T-cell (primary cell): ENCODE results near the gene C2orf92. TPM values are rescaled to one million over a fixed set of nuclear protein-coding genes. Genes with fewer than 3 reads are reported as not detected.
"Not testable (repeated sequence)": the region's sequence is repeated elsewhere in the genome, so short reads cannot be mapped to it uniquely, and the experiment has no call there.

Source experiments
- ATAC-seq, 4 experiments: fragments of 200-7000 bp in 3 of 4; fragments of 150-1000 bp in 1 of 4; cut with Tn5 transposase; replicated peaks in 1 of 4; 1 replicate in 3 of 4; 2 replicates in 1 of 4; pipeline ENCODE4 v1.10.0; 2021; ENCODE audit warnings: moderate library complexity in 3 of 4, mild to moderate bottlenecking in 2 of 4, moderate number of reproducible peaks in 1 of 4
- CTCF ChIA-PET, 2 donors: fragments of 300-600 bp; sonication (Branson Sonifier 250); formaldehyde crosslinking; loops; one replicate each; lab custom pipeline; 2022; ENCODE audit warnings: antibody characterized with exemption in 2 of 2; lab: Charles Lee
- POLR2A ChIA-PET, 2 donors: fragments of 300-600 bp; sonication (Branson Sonifier 250); formaldehyde crosslinking; loops; one replicate each; lab custom pipeline; 2022; ENCODE audit warnings: antibody characterized with exemption in 2 of 2; lab: Charles Lee
- DNase-seq, 35 experiments: peaks; one replicate each; pipeline versions ENCODE4 v3.0.0 to v3.0.0-alpha.2; 2013 to 2023
- H3K27ac ChIP-seq: one replicate; pipeline ENCODE4 v1.5.1; 2013; ENCODE audit warnings: low read length
- H3K27me3 ChIP-seq, 2 experiments: replicated peaks in 1 of 2; 1 replicate in 1 of 2; 2 replicates in 1 of 2; pipeline versions ENCODE4 v1.6.1 to v1.7.0; 2013; ENCODE audit warnings: low read length in 1 of 2, mixed read lengths in 1 of 2; ENCODE audit not compliant: control insufficient read depth in 2 of 2, insufficient read depth in 2 of 2; ENCODE audit errors: extremely low read depth in 1 of 2
- H3K36me3 ChIP-seq, 2 donors: 1 replicate in 1 of 2; 2 replicates in 1 of 2; pipeline versions ENCODE4 v1.6.1 to v1.7.0; 2013; ENCODE audit warnings: low read length in 1 of 2; ENCODE audit not compliant: control insufficient read depth in 2 of 2, insufficient read depth in 1 of 2; ENCODE audit errors: extremely low read depth in 1 of 2
- H3K4me1 ChIP-seq, 2 experiments: 1 replicate in 1 of 2; 2 replicates in 1 of 2; pipeline versions ENCODE4 v1.6.1 to v1.7.0; 2013; ENCODE audit warnings: low read length in 2 of 2, mixed read lengths in 1 of 2; ENCODE audit not compliant: insufficient read depth in 2 of 2, control insufficient read depth in 1 of 2; ENCODE audit errors: extremely low read depth in 1 of 2
- H3K4me3 ChIP-seq, 2 donors: 1 replicate in 1 of 2; 2 replicates in 1 of 2; pipeline versions ENCODE4 v1.5.1 to v1.7.0; 2013; ENCODE audit warnings: mild to moderate bottlenecking in 2 of 2, low read length in 1 of 2, moderate library complexity in 1 of 2; ENCODE audit not compliant: control insufficient read depth in 1 of 2; ENCODE audit errors: extremely low read depth in 1 of 2
- H3K9me3 ChIP-seq: 2 replicates; pipeline ENCODE4 v1.7.0; 2013
- H3K27ac Mint-ChIP-seq, 2 donors: one replicate each; pipeline ENCODE4 v1.8.0; 2020 to 2021; ENCODE audit warnings: mild to moderate bottlenecking in 2 of 2, mixed read lengths in 2 of 2
- H3K27me3 Mint-ChIP-seq, 2 donors: one replicate each; pipeline ENCODE4 v1.8.0; 2021 to 2022; ENCODE audit warnings: mixed read lengths in 2 of 2
- H3K36me3 Mint-ChIP-seq: one replicate; pipeline ENCODE4 v1.8.0; 2021; ENCODE audit warnings: mixed read lengths
- H3K4me1 Mint-ChIP-seq, 3 donors: one replicate each; pipeline ENCODE4 v1.8.0; 2020 to 2022; ENCODE audit warnings: mixed read lengths in 3 of 3, mild to moderate bottlenecking in 1 of 3
- H3K4me3 Mint-ChIP-seq, 3 donors: one replicate each; pipeline ENCODE4 v1.8.0; 2020 to 2022; ENCODE audit warnings: mild to moderate bottlenecking in 3 of 3, mixed read lengths in 3 of 3, moderate library complexity in 3 of 3
- H3K9me3 Mint-ChIP-seq, 3 donors: one replicate each; pipeline ENCODE4 v1.8.0; 2020 to 2022; ENCODE audit warnings: mixed read lengths in 3 of 3
- WGBS: methylation state at CpG from one replicate; pipeline ENCODE4 v1.1.5; 2013; ENCODE audit warnings: missing lambda C conversion rate; ENCODE audit not compliant: insufficient coverage; 5-methylcytosine and 5-hydroxymethylcytosine counted together
- total RNA-seq, 35 experiments: library from RNA in 6 of 35; stranded (reverse) in 6 of 35; fragments of 120-200 nt in 1 of 35; gene quantifications; one replicate each; pipeline versions ENCODE4 v1.2.1 to v1.2.4 and lab custom pipeline; 2013 to 2026

The C2orf92 gene
- total RNA-seq (10 to 100 TPM; 15.3 to 24.1 (median 16.6) TPM), total RNA-seq (lab: John Stamatoyannopoulos, UW) (2.4 to 21.3 (median 7.8) reads per million in 29 experiments)
- total RNA-seq (2013): 13.2 TPM

- H3K4me1 ChIP-seq: peaks cover 0 to 6% of the 10 kb centered on the region in 2 experiments
- H3K4me3 ChIP-seq: no peak within 1 kb of the TSS
- ATAC-seq (no peak), DNase-seq (no peak)
- no peaks in the 10 kb centered on the region for H3K9me3 ChIP-seq
- 97% methylated on average over 4 of the region's 6 CpGs for WGBS
- no peaks in the 10 kb centered on the region for H3K9me3 Mint-ChIP-seq
- H3K4me3 Mint-ChIP-seq: no peak within 1 kb of the TSS
- H3K27ac Mint-ChIP-seq: no peak within 1 kb of the TSS
- peaks cover 0 to 9% (median 7%) of the 10 kb centered on the region in 3 donors for H3K4me1 Mint-ChIP-seq
- H3K27me3 ChIP-seq: peaks cover 0 to 3% of the 10 kb centered on the region in 2 experiments
- no peaks in the 10 kb centered on the region for H3K36me3 Mint-ChIP-seq
- H3K27ac ChIP-seq: no peak within 1 kb of the TSS
- no peaks in the 10 kb centered on the region for H3K27me3 Mint-ChIP-seq
- ChIA-PET CTCF (no interaction called here), POLR2A (interaction anchor here in 1 of 2 donors (0.5 kb wide), 1 partner anchor 135 kb away, joined by 4 read pairs; no protein-coding TSS in a partner anchor)
- no peaks in the 10 kb centered on the region for H3K36me3 ChIP-seq
Measured at GRCh38 chr2:97669448-97669847, at the start of gene C2orf92. Gene C2orf92, plus strand, starts transcription at chr2:97669713. Its CDS starts 76 bp downstream, at chr2:97669789.

GRCh38 chr2:97620492-97620891 is 49.0 kb upstream of the C2orf92 start:
- H3K27ac Mint-ChIP-seq, H3K36me3 ChIP-seq, H3K27me3 Mint-ChIP-seq, ATAC-seq, H3K27ac ChIP-seq, H3K4me1 Mint-ChIP-seq, H3K27me3 ChIP-seq, H3K9me3 Mint-ChIP-seq, H3K4me3 ChIP-seq, H3K4me3 Mint-ChIP-seq, CTCF ChIA-PET, H3K4me1 ChIP-seq, POLR2A ChIA-PET, H3K36me3 Mint-ChIP-seq, H3K9me3 ChIP-seq, DNase-seq: not testable (repeated sequence)
- WGBS: 39% methylated on average over 1 of the region's 1 CpG

GRCh38 chr2:97622976-97623375 is 46.5 kb upstream of the C2orf92 start:
- H3K4me1 Mint-ChIP-seq, DNase-seq, CTCF ChIA-PET, H3K36me3 ChIP-seq, H3K27ac Mint-ChIP-seq, H3K9me3 Mint-ChIP-seq, H3K4me1 ChIP-seq, H3K9me3 ChIP-seq, POLR2A ChIA-PET, H3K36me3 Mint-ChIP-seq, H3K27me3 Mint-ChIP-seq, ATAC-seq, H3K4me3 ChIP-seq, H3K4me3 Mint-ChIP-seq, H3K27ac ChIP-seq, H3K27me3 ChIP-seq: not testable (repeated sequence)

DNA sequence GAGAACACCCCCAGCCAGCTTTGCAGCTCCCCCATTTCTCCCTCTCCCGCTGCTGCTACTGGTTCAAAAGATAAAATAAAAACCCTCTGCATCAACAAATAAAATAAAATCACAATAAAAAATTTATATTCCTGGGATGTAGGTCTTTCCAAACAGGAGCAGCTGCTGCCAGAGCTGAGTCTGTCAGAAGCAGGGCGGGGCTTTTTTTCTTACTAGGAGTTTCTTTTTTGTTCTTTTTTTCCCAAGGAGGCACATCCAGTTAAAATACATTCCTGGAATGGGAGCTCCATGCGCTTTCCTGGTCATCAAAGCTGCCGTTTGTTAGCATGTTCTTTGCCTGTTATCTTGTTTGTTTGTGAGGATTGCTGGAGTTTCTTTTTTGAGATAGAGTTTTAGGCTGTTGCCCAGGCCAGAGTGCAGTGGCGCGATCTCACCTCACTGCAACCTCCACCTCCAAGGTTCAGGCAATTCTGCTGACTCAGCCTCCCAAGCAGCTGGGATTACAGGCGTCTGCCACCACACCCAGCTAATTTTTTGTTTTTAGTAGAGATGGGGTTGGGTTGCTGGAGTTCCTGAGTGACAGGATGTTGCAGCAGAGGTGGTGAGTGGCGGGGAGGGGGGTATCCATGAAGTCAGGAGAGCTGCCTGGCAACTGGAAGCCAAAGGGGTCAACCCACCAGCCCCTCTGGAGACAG is 44.0 kb upstream of the C2orf92 start:
- POLR2A ChIA-PET: not testable (repeated sequence)

GRCh38 chr2:97626049-97626430 is 43.5 kb upstream of the C2orf92 start:
- H3K27me3 ChIP-seq, ATAC-seq, H3K9me3 Mint-ChIP-seq, H3K4me1 ChIP-seq, H3K27me3 Mint-ChIP-seq, H3K36me3 Mint-ChIP-seq, H3K27ac Mint-ChIP-seq, CTCF ChIA-PET, H3K36me3 ChIP-seq, H3K4me1 Mint-ChIP-seq, DNase-seq, H3K27ac ChIP-seq, H3K4me3 ChIP-seq, H3K9me3 ChIP-seq, H3K4me3 Mint-ChIP-seq, POLR2A ChIA-PET: not testable (repeated sequence)
- WGBS: 60% methylated on average over 2 of the region's 8 CpGs

More for the DNA sequence above, 44.0 kb upstream of the C2orf92 start:
- H3K27me3 ChIP-seq, H3K4me1 ChIP-seq, H3K4me3 Mint-ChIP-seq, H3K9me3 Mint-ChIP-seq, H3K36me3 Mint-ChIP-seq, H3K27me3 Mint-ChIP-seq, H3K36me3 ChIP-seq, H3K27ac ChIP-seq, CTCF ChIA-PET, H3K27ac Mint-ChIP-seq, H3K4me1 Mint-ChIP-seq, H3K9me3 ChIP-seq, ATAC-seq, DNase-seq, H3K4me3 ChIP-seq: not testable (repeated sequence)
- WGBS: 0% methylated on average over 1 of the region's 8 CpGs

DNA sequence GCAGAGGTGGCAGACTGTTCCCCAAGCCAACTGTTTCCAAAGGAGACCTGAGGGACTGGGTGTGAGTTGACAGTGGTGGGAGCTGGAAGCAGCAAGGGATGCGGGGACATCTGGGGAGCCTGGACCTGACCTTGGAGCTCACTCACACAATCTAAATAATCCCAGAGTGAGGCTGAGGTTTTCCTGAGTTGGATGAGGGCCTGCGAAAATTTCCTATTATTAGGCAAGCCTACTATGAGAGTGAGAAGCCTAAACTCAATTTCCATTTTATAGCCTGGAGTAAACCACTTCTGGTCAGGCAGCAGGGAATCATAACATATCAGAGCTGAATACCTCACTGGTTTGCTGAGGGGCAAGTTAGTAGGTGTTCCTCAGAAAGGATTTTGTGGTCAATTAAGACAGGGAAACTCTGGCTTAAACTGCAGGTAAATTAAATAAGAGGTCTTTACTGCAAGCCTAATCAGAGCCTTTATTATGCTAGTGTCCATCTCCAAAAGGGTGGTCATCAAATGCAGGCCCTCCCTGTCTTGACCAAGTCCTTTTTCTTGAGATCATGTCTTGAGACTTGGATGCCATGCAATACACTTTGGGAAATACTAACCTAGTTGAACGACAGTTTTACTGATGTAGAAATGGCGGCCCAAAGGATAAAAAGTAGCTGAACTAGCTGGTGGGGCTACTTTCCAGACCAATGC is 25.3 kb upstream of the C2orf92 start:
- peaks cover 20% of the 10 kb centered on the region for H3K36me3 Mint-ChIP-seq
- ChIA-PET CTCF (interaction anchor here in 1 of 2 donors (4.2 kb wide), 1 partner anchor 20 kb away, joined by 38 read pairs; the partner anchor contains the start of gene ACTR1B), POLR2A (no interaction called here)
- H3K27me3 Mint-ChIP-seq: peaks cover 6% of the 10 kb centered on the region in 2 donors
- no peaks in the 10 kb centered on the region for H3K9me3 Mint-ChIP-seq
- Histone ChIP-seq H3K9me3 (no peaks in the 10 kb centered on the region), H3K27me3 (no peaks in the 10 kb centered on the region), H3K27ac (no peak overlapping the region), H3K4me3 (no peak overlapping the region), H3K4me1 (peaks cover 5 to 24% of the 10 kb centered on the region in 2 experiments), H3K36me3 (peaks cover 2 to 21% of the 10 kb centered on the region in 2 donors)
- DNase-seq (peak in 1 of 35 experiments; percentile 1), ATAC-seq (no peak)
- 100% methylated on average over 1 of the region's 4 CpGs for WGBS
- H3K4me1 Mint-ChIP-seq: peaks cover 20 to 27% (median 24%) of the 10 kb centered on the region in 3 donors
- H3K4me3 Mint-ChIP-seq: no peak overlapping the region
- H3K27ac Mint-ChIP-seq: no peak overlapping the region
